Skeletal muscle satellite cell (primary cell): Measurements from ENCODE around the gene JMJD8.
A peak's percentile ranks its signal among the peaks of the same experiment; 100 is the strongest.
"Not testable (repeated sequence)": the region's sequence is repeated elsewhere in the genome, so short reads cannot be mapped to it uniquely, and the experiment has no call there.

Source experiments
- H3K27me3 ChIP-seq: 2 replicates; pipeline ENCODE4 v1.7.0; 2013; ENCODE audit warnings: low read length; ENCODE audit not compliant: control insufficient read depth, insufficient read depth
- H3K36me3 ChIP-seq: 2 replicates; pipeline ENCODE4 v1.7.0; 2013; ENCODE audit warnings: mild to moderate bottlenecking, control low read depth, low read length; ENCODE audit not compliant: insufficient read depth
- H3K4me1 ChIP-seq: 2 replicates; pipeline ENCODE4 v1.7.0; 2013; ENCODE audit warnings: low read length; ENCODE audit not compliant: control insufficient read depth, insufficient read depth
- H3K4me2 ChIP-seq: 2 replicates; pipeline ENCODE4 v1.7.0; 2013; ENCODE audit warnings: mild to moderate bottlenecking, low read length
- H3K4me3 ChIP-seq: 2 replicates; pipeline ENCODE4 v1.7.0; 2013; ENCODE audit warnings: low read length
- H3K9ac ChIP-seq: 2 replicates; pipeline ENCODE4 v1.7.0; 2013; ENCODE audit warnings: mild to moderate bottlenecking, low read depth, low read length, moderate library complexity
- H3K9me3 ChIP-seq: replicated peaks from 2 replicates; pipeline ENCODE4 v1.7.0; 2013; ENCODE audit warnings: mild to moderate bottlenecking, control low read depth, low read length

JMJD8 gene

GRCh38 chr16:693364-693763 is 9.2 kb upstream of the JMJD8 start:
- Histone ChIP-seq H3K4me2 (no peak overlapping the region), H3K4me1 (peaks cover 14% of the 10 kb centered on the region), H3K9me3 (no peaks in the 10 kb centered on the region), H3K4me3 (no peak overlapping the region), H3K9ac (no peak overlapping the region), H3K27me3 (peaks cover 43% of the 10 kb centered on the region), H3K36me3 (no peaks in the 10 kb centered on the region)

GRCh38 chr16:692356-693108 is 8.4 kb upstream of the JMJD8 start:
- no peak overlapping the region for H3K4me3 ChIP-seq
- H3K4me2 ChIP-seq, result no peak overlapping the region
- H3K4me1 ChIP-seq, result peaks cover 14% of the 10 kb centered on the region
- no peaks in the 10 kb centered on the region for H3K36me3 ChIP-seq
- H3K9ac ChIP-seq, result no peak overlapping the region
- H3K9me3 ChIP-seq, result no peaks in the 10 kb centered on the region
- H3K27me3 ChIP-seq, result peaks cover 42% of the 10 kb centered on the region

GRCh38 chr16:691242-691641 is 7.1 kb upstream of the JMJD8 start:
- not testable (repeated sequence) for H3K4me3 ChIP-seq, H3K36me3 ChIP-seq, H3K4me2 ChIP-seq, H3K9me3 ChIP-seq, H3K9ac ChIP-seq
- H3K27me3 ChIP-seq, result peaks cover 39% of the 10 kb centered on the region
- H3K4me1 ChIP-seq, result peaks cover 14% of the 10 kb centered on the region

DNA sequence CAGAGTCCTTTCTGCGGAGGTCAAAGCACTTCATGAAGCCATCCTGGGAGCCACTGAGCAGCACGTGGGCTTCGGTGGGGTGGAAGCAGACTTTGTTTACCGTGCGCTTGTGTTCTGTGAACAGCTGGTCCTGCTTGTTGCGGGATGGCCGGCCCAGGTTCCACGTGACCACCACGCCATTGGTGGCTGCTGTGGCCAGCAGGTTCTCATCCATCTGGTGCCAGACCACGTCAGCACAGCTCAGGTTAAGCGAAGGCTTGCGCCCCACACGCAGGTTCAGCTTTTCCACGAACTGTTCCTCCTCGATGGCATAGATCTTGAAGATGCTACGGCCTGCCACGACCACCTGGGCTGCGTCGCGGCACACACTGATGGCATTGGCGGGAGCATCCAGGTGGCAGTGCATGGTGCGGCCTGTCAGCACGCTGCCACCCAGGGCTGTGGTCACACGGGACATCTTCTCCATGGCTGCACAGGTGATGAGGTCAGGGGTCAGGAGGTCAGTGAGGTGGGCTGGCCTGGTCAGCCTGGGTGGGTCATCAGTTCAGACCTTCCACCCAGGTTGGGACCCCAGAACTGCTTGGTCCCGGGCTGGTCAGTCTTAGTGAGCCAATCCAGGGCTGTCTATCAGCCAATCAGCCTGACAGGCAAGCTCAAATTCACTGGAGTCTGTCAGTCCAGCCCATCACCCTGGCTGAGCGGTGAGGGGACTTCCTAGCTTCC is 5.2 kb upstream of the JMJD8 start:
- Histone ChIP-seq H3K4me1 (peaks cover 21% of the 10 kb centered on the region), H3K9ac (peak overlapping the region; percentile 98), H3K4me3 (peak overlapping the region; percentile 100), H3K4me2 (peak overlapping the region; percentile 96), H3K9me3 (no peaks in the 10 kb centered on the region), H3K27me3 (peaks cover 22% of the 10 kb centered on the region), H3K36me3 (peaks cover 12% of the 10 kb centered on the region)

- H3K27me3 ChIP-seq, result peaks cover 5% of the 10 kb centered on the region
- H3K4me3 ChIP-seq, result no peak overlapping the region
- H3K9ac ChIP-seq, result no peak overlapping the region
- no peak overlapping the region for H3K4me2 ChIP-seq
- no peaks in the 10 kb centered on the region for H3K9me3 ChIP-seq
- H3K36me3 ChIP-seq, result peaks cover 21% of the 10 kb centered on the region
- H3K4me1 ChIP-seq, result peaks cover 36% of the 10 kb centered on the region
Observed at GRCh38 chr16:687499-687898, 3.4 kb upstream of the JMJD8 start.

- Histone ChIP-seq H3K9ac (no peak overlapping the region), H3K4me1 (peaks cover 44% of the 10 kb centered on the region), H3K9me3 (no peaks in the 10 kb centered on the region), H3K36me3 (peaks cover 29% of the 10 kb centered on the region), H3K4me3 (no peak overlapping the region), H3K4me2 (no peak overlapping the region), H3K27me3 (no peaks in the 10 kb centered on the region)
Observed at GRCh38 chr16:686459-687260, 2.5 kb upstream of the JMJD8 start.

- H3K27me3 ChIP-seq, result no peaks in the 10 kb centered on the region
- H3K4me2 ChIP-seq, result no peak overlapping the region
- H3K9ac ChIP-seq, result no peak overlapping the region
- H3K36me3 ChIP-seq, result peaks cover 35% of the 10 kb centered on the region
- H3K4me1 ChIP-seq, result peaks cover 51% of the 10 kb centered on the region
- no peaks in the 10 kb centered on the region for H3K9me3 ChIP-seq
- H3K4me3 ChIP-seq, result no peak overlapping the region
Observed at GRCh38 chr16:685967-686366, 1.8 kb upstream of the JMJD8 start.

GRCh38 chr16:684961-685696 is 995 bp upstream of the JMJD8 start:
- Histone ChIP-seq H3K4me3 (no peak overlapping the region), H3K9me3 (no peaks in the 10 kb centered on the region), H3K4me2 (peak overlapping the region; percentile 97), H3K4me1 (peaks cover 48% of the 10 kb centered on the region), H3K9ac (no peak overlapping the region), H3K27me3 (no peaks in the 10 kb centered on the region), H3K36me3 (peaks cover 35% of the 10 kb centered on the region)

DNA sequence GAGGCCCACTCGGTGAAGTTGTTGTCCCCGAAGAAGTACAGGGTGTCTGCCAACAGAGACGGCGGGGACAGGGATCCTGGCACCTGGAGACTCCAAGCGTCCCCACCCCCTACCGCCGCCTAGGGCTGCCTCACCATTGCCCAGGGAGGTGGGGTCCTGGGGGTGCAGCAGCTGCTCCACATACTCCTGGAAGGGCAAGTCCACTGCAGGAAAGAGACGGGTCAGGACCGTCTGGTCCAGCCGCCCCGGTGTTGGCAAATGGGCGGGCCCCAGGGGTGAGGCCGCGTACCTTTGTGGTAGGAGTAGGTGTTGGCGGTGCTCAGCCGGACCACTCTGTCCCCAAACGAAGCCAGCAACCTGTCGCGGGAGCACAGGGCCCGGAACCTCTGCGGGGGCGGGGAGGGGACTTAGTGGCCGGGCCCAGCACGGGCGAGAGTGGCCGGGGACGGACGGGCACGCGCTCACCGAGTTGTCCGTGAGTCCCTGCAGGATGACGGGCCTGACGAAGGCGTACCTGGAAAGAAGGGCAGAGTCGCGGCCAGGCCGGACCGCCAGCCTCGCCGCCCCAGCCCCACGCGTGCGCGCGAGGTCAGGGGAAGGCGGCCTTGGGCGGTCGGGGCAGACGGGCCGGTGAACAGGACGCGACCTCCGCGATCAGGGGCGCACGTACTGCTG is 601 bp downstream of the JMJD8 start:
- Histone ChIP-seq H3K9me3 (no peaks in the 10 kb centered on the region), H3K27me3 (no peaks in the 10 kb centered on the region), H3K4me2 (peak overlapping the region; percentile 94), H3K36me3 (peaks cover 35% of the 10 kb centered on the region), H3K4me1 (peaks cover 41% of the 10 kb centered on the region), H3K4me3 (peak overlapping the region; percentile 79), H3K9ac (peak overlapping the region; percentile 76)

DNA sequence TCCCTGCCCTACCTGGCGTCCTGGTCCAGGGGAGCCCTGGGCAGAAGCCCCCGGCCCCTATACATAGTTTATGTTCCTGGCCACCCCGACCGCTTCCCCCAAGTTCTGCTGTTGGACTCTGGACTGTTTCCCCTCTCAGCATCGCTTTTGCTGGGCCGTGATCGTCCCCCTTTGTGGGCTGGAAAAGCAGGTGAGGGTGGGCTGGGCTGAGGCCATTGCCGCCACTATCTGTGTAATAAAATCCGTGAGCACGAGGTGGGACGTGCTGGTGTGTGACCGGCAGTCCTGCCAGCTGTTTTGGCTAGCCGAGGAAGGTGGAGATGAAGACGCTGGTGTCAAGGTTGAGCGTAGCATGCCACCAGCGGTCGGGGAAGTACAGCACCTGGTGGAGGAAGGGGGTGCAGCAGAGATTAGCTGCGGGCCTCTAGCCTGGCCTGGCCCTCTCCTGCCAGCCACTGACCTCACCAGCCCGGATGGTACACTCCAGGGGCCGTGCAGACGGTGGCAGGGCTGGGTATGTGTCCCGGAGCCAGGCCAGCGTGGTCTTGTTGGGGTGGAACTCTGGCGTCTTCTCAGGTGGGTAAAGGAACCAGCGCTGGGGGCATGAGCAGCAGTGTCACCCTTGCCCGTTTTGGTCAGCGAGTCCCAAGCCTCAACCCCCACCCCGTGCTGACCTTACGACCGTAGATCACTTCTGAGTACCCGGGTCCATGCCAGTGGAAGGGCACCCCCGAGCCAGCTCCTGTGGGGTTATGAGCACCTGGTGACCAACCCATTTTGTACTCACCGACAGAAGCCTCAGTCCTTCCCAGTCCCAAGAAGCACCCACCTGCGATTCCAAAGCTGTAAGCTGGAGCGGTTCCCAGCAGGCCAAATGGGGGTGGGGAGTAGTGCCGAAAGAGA is 1.4 kb downstream of the JMJD8 start:
- Histone ChIP-seq H3K9me3 (no peaks in the 10 kb centered on the region), H3K36me3 (peaks cover 35% of the 10 kb centered on the region), H3K4me1 (peaks cover 41% of the 10 kb centered on the region), H3K27me3 (no peaks in the 10 kb centered on the region), H3K4me2 (peak overlapping the region; percentile 94), H3K9ac (peak overlapping the region; percentile 76), H3K4me3 (peak overlapping the region; percentile 79)
